HepG2 (cell line): ENCODE measurements around the gene SLC2A11.

Source experiments
- ELF1 ChIP-seq: sonication (generic); formaldehyde crosslinking; IDR thresholded peaks from 2 replicates; pipeline ENCODE4 v1.4.0; 2020; ENCODE audit warnings: missing genetic modification reagents
- FOXM1 ChIP-seq: sonication (generic); formaldehyde crosslinking; IDR thresholded peaks from 2 replicates; pipeline ENCODE4 v1.5.0; 2020; ENCODE audit warnings: missing genetic modification reagents
- JUNB ChIP-seq: sonication (generic); formaldehyde crosslinking; IDR thresholded peaks from 2 replicates; pipeline ENCODE4 v1.8.0; 2022; ENCODE audit warnings: missing genetic modification reagents, mild to moderate bottlenecking, borderline replicate concordance
- PHB2 ChIP-seq: fragments of 450-650 bp; IDR thresholded peaks from 2 replicates; pipeline ENCODE4 v1.6.1; 2018; ENCODE audit not compliant: partially characterized antibody
- SNAPC2 ChIP-seq: sonication (generic); formaldehyde crosslinking; IDR thresholded peaks from 2 replicates; pipeline ENCODE4 v1.8.1; 2022; ENCODE audit warnings: mild to moderate bottlenecking, missing genetic modification reagents
- ZNF207 ChIP-seq: fragments of 450-650 bp; IDR thresholded peaks from 2 replicates; pipeline ENCODE4 v1.6.1; 2016; ENCODE audit warnings: antibody characterized with exemption, borderline replicate concordance
- ZNF530 ChIP-seq: sonication (generic); formaldehyde crosslinking; IDR thresholded peaks from 2 replicates; pipeline ENCODE4 v1.5.0; 2020; ENCODE audit warnings: low read depth, mild to moderate bottlenecking, missing genetic modification reagents
- TF ChIP-seq, protein P1 (sequence below): sonication (generic); formaldehyde crosslinking; IDR thresholded peaks from 2 replicates; pipeline ENCODE4 v1.4.0; 2020; ENCODE audit warnings: mild to moderate bottlenecking, missing genetic modification reagents
- TF ChIP-seq, protein P2 (sequence below): sonication (generic); formaldehyde crosslinking; IDR thresholded peaks from 2 replicates; pipeline ENCODE4 v1.5.0; 2020; ENCODE audit warnings: mild to moderate bottlenecking, missing genetic modification reagents, moderate library complexity
- TF ChIP-seq, protein P3 (sequence below): IDR thresholded peaks from 2 replicates; pipeline ENCODE4 v1.6.1; 2012; ENCODE audit warnings: inconsistent platforms
- TF ChIP-seq, protein P4 (sequence below): sonication (generic); formaldehyde crosslinking; conservative IDR thresholded peaks from 2 replicates; pipeline ENCODE4 v1.5.0; 2020; ENCODE audit warnings: missing genetic modification reagents

DNA sequence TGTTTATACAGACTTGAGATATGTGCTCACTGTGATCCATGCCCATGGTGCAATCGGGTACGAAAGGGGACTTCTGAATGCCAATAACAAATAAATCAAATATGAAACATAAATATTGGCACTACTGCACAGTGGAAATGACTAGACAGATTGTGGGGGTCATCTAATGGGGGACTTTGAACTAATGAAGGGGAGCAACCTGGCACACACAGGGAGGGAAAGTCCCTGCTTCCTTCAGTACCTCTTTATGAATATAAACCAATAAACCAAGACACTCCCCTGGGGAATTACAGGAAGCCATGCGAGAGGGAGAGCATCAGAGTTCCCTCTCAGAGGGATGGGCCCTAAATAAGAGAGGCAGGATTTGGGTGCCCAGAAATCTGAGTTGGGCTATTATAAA lies 57.6 kb downstream of the SLC2A11 start:
- TF ChIP-seq, protein P1, sequence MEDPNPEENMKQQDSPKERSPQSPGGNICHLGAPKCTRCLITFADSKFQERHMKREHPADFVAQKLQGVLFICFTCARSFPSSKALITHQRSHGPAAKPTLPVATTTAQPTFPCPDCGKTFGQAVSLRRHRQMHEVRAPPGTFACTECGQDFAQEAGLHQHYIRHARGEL (CRISPR knock-in tag), result no peak
- TF ChIP-seq SNAPC2 (CRISPR knock-in tag) (no peak), PHB2 (no peak), ZNF530 (CRISPR knock-in tag) (no peak), ZNF207 (no peak), JUNB (CRISPR knock-in tag) (no peak), ELF1 (CRISPR knock-in tag) (no peak), FOXM1 (no peak)
- TF ChIP-seq, protein P2, sequence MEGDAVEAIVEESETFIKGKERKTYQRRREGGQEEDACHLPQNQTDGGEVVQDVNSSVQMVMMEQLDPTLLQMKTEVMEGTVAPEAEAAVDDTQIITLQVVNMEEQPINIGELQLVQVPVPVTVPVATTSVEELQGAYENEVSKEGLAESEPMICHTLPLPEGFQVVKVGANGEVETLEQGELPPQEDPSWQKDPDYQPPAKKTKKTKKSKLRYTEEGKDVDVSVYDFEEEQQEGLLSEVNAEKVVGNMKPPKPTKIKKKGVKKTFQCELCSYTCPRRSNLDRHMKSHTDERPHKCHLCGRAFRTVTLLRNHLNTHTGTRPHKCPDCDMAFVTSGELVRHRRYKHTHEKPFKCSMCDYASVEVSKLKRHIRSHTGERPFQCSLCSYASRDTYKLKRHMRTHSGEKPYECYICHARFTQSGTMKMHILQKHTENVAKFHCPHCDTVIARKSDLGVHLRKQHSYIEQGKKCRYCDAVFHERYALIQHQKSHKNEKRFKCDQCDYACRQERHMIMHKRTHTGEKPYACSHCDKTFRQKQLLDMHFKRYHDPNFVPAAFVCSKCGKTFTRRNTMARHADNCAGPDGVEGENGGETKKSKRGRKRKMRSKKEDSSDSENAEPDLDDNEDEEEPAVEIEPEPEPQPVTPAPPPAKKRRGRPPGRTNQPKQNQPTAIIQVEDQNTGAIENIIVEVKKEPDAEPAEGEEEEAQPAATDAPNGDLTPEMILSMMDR (CRISPR knock-in tag), result no peak
- TF ChIP-seq, protein P3, sequence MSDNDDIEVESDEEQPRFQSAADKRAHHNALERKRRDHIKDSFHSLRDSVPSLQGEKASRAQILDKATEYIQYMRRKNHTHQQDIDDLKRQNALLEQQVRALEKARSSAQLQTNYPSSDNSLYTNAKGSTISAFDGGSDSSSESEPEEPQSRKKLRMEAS, result no peak
- TF ChIP-seq, protein P4, sequence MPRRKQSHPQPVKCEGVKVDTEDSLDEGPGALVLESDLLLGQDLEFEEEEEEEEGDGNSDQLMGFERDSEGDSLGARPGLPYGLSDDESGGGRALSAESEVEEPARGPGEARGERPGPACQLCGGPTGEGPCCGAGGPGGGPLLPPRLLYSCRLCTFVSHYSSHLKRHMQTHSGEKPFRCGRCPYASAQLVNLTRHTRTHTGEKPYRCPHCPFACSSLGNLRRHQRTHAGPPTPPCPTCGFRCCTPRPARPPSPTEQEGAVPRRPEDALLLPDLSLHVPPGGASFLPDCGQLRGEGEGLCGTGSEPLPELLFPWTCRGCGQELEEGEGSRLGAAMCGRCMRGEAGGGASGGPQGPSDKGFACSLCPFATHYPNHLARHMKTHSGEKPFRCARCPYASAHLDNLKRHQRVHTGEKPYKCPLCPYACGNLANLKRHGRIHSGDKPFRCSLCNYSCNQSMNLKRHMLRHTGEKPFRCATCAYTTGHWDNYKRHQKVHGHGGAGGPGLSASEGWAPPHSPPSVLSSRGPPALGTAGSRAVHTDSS, result no peak
